LNCAP (cell line): Measurements from ENCODE around the gene TRAF6.

ENCODE experiments used
- CTCF ChIP-seq: fragments of 450-650 bp; IDR thresholded peaks from 2 replicates; pipeline ENCODE4 v1.5.1; 2017; ENCODE audit warnings: mild to moderate bottlenecking

TRAF6 gene

GRCh38 chr11:36509694-36510593, at the start of gene TRAF6:
Gene TRAF6, minus strand, starts transcription at chr11:36510272. Its CDS starts 8,757 bp downstream, at chr11:36501515.
- peak; percentile 92 for TF ChIP-seq CTCF

GRCh38 chr11:36558571-36559413, 48.7 kb upstream of the TRAF6 start:
- no peak for TF ChIP-seq CTCF

- TF ChIP-seq CTCF: no peak
Measured at GRCh38 chr11:36557991-36558390, 47.9 kb upstream of the TRAF6 start.

- no peak for TF ChIP-seq CTCF
Measured at GRCh38 chr11:36550385-36551115, 40.5 kb upstream of the TRAF6 start.

- peak; percentile 56 for TF ChIP-seq CTCF
Measured at GRCh38 chr11:36540998-36541397, 30.9 kb upstream of the TRAF6 start.

GRCh38 chr11:36534276-36534840, 24.3 kb upstream of the TRAF6 start:
- TF ChIP-seq CTCF: no peak
